Nucleus accumbens (tissue), 56 donors: ENCODE data around the gene KDM4B.

ENCODE experiments used
- DNase-seq, 56 donors: peaks; one replicate each; lab custom pipeline; 2025; lab: John Stamatoyannopoulos, UW

The KDM4B gene

GRCh38 chr19:5081443-5082161 is 112.7 kb downstream of the KDM4B start:
- no peak for DNase-seq

GRCh38 chr19:5083547-5083965 is 114.6 kb downstream of the KDM4B start:
- DNase-seq = peak in 3 of 56 donors; percentile 15 to 29 (median 27)

GRCh38 chr19:5085566-5085965 is 116.7 kb downstream of the KDM4B start:
- no peak for DNase-seq

- DNase-seq = no peak
Measured at GRCh38 chr19:5086230-5086629, 117.3 kb downstream of the KDM4B start.

- no peak for DNase-seq
Measured at GRCh38 chr19:5086725-5087439, 118.0 kb downstream of the KDM4B start.

- no peak for DNase-seq
Measured at GRCh38 chr19:5089283-5089682, 120.4 kb downstream of the KDM4B start.

GRCh38 chr19:5090465-5091017 is 121.6 kb downstream of the KDM4B start:
- no peak for DNase-seq

GRCh38 chr19:5091018-5091683 is 122.2 kb downstream of the KDM4B start:
- DNase-seq = peak in 23 of 56 donors; percentile 15 to 62 (median 41)

- no peak for DNase-seq
Measured at GRCh38 chr19:5091684-5092480, 123.0 kb downstream of the KDM4B start.

- no peak for DNase-seq
Measured at GRCh38 chr19:5092481-5092843, 123.5 kb downstream of the KDM4B start.

- DNase-seq = peak in 19 of 56 donors; percentile 4 to 66 (median 31)
Measured at GRCh38 chr19:5093297-5093928, 124.5 kb downstream of the KDM4B start.

- no peak for DNase-seq
Measured at GRCh38 chr19:5093948-5094718, 125.2 kb downstream of the KDM4B start.

- DNase-seq = no peak
Measured at GRCh38 chr19:5094768-5095567, 126.1 kb downstream of the KDM4B start.

- no peak for DNase-seq
Measured at GRCh38 chr19:5095568-5095850, 126.6 kb downstream of the KDM4B start.

- peak in 6 of 56 donors; percentile 13 to 26 (median 16) for DNase-seq
Measured at GRCh38 chr19:5096536-5096935, 127.6 kb downstream of the KDM4B start.

GRCh38 chr19:5097331-5097930 is 128.5 kb downstream of the KDM4B start:
- no peak for DNase-seq

- no peak for DNase-seq
Measured at GRCh38 chr19:5097959-5098623, 129.2 kb downstream of the KDM4B start.
